Lung (tissue), 12 donors: ENCODE results near the gene PACRGL. TPM values are rescaled to one million over a fixed set of nuclear protein-coding genes. Genes with fewer than 3 reads are reported as not detected.
"Not testable (repeated sequence)": the region's sequence is repeated elsewhere in the genome, so short reads cannot be mapped to it uniquely, and the experiment has no call there.

Source experiments
- ATAC-seq: fragments of 200-7000 bp; cut with Tn5 transposase; one replicate; pipeline ENCODE4 v1.9.1; 2020; ENCODE audit warnings: moderate number of reproducible peaks; ENCODE audit not compliant: insufficient read depth, low FRiP score
- DNase-seq, 3 donors: peaks; one replicate each; pipeline ENCODE4 v3.0.0-alpha.2; 2013 to 2017
- H3K27ac ChIP-seq, 2 donors: one replicate each; pipeline ENCODE4 v1.5.1; 2013; ENCODE audit warnings: mild to moderate bottlenecking in 2 of 2, moderate library complexity in 2 of 2, control low read depth in 1 of 2, inconsistent platforms in 1 of 2, low read depth in 1 of 2, low read length in 1 of 2
- H3K27me3 ChIP-seq, 3 donors: one replicate each; pipeline ENCODE4 v1.5.1; 2013; ENCODE audit warnings: low read length in 2 of 3; ENCODE audit not compliant: control insufficient read depth in 3 of 3, insufficient read depth in 3 of 3
- H3K36me3 ChIP-seq, 4 donors: one replicate each; pipeline ENCODE4 v1.5.1; 2013; ENCODE audit warnings: low read length in 4 of 4, mild to moderate bottlenecking in 1 of 4, moderate library complexity in 1 of 4; ENCODE audit not compliant: control insufficient read depth in 4 of 4, insufficient read depth in 4 of 4
- H3K4me1 ChIP-seq, 5 donors: one replicate each; pipeline ENCODE4 v1.5.1; 2013; ENCODE audit warnings: low read length in 5 of 5, mild to moderate bottlenecking in 2 of 5, moderate library complexity in 1 of 5; ENCODE audit not compliant: control insufficient read depth in 5 of 5, insufficient read depth in 5 of 5
- H3K4me3 ChIP-seq: one replicate; pipeline ENCODE4 v1.5.1; 2013; ENCODE audit warnings: mild to moderate bottlenecking, control low read depth, moderate library complexity
- H3K9ac ChIP-seq, 2 donors: one replicate each; pipeline ENCODE4 v1.5.1; 2013; ENCODE audit warnings: low read length in 2 of 2, control low read depth in 1 of 2; ENCODE audit not compliant: insufficient read depth in 1 of 2
- H3K9me3 ChIP-seq, 4 donors: one replicate each; pipeline ENCODE4 v1.5.1; 2013; ENCODE audit warnings: low read length in 3 of 4, mild to moderate bottlenecking in 1 of 4, moderate library complexity in 1 of 4; ENCODE audit not compliant: control insufficient read depth in 4 of 4, insufficient read depth in 3 of 4
- CTCF ChIP-seq: IDR thresholded peaks from 2 replicates; pipeline ENCODE4 v1.5.1; 2012; ENCODE audit warnings: mild to moderate bottlenecking; ENCODE audit errors: control extremely low read depth, extremely low read depth
- WGBS, 2 donors: extraction: QIAGEN DNeasy Blood & Tissue Kit; methylation state at CpG; one replicate each; pipeline ENCODE4 v1.1.7; 2013; 5-methylcytosine and 5-hydroxymethylcytosine counted together
- polyA plus RNA-seq, 2 donors: library from polyadenylated mRNA; stranded (reverse); fragments of 200-250 nt; gene quantifications; one replicate each; pipeline ENCODE4 v1.2.1, GENCODE V29; 2013
- total RNA-seq, 2 donors: library from RNA; depleted of rRNA in 1 of 2; stranded (reverse); fragments of >200 nt in 1 of 2; gene quantifications; one replicate each; pipeline ENCODE4 v1.2.1, GENCODE V29; 2014 to 2021
- donor health status: control.
- donor health status: control.
- donor health status: Bipolar disorder and iron deficiency.
- donor health status: healthy.
- donor health status: DM: yes; HTN: yes; CAD: no.

Gene PACRGL
- total and polyA plus RNA-seq, 4 donors: 9.1 to 34.6 (median 16.2) TPM

- Histone ChIP-seq H3K36me3 (no peaks in the 10 kb centered on the region), H3K4me1 (no peaks in the 10 kb centered on the region), H3K4me3 (no peak overlapping the region), H3K9ac (no peak overlapping the region), H3K27ac (no peak overlapping the region), H3K27me3 (no peaks in the 10 kb centered on the region), H3K9me3 (peaks cover 0 to 9% (median 1%) of the 10 kb centered on the region in 4 donors)
- 43 to 57% methylated on average over 1 of the region's 1 CpG for WGBS, 2 donors
- TF ChIP-seq CTCF: no peak
- ATAC-seq (no peak), DNase-seq (no peak)
These were observed 78.6 kb downstream of the PACRGL start for GRCh38 chr4:20778896-20779295.

- not testable (repeated sequence) for H3K27me3 ChIP-seq, H3K27ac ChIP-seq, ATAC-seq, H3K4me1 ChIP-seq, H3K9ac ChIP-seq, H3K9me3 ChIP-seq, DNase-seq, H3K4me3 ChIP-seq, H3K36me3 ChIP-seq
- 87 to 91% methylated on average over 1 of the region's 1 CpG for WGBS, 2 donors
These were observed 82.9 kb downstream of the PACRGL start for GRCh38 chr4:20783134-20783533.

- TF ChIP-seq CTCF: no peak
- Histone ChIP-seq H3K27me3 (peaks cover 0 to 2% (median 0%) of the 10 kb centered on the region in 3 donors), H3K9ac (no peak overlapping the region), H3K27ac (no peak overlapping the region), H3K9me3 (no peaks in the 10 kb centered on the region), H3K4me3 (no peak overlapping the region), H3K36me3 (no peaks in the 10 kb centered on the region), H3K4me1 (no peaks in the 10 kb centered on the region)
- WGBS, 2 donors: 82 to 85% methylated on average over 2 of the region's 2 CpGs
- ATAC-seq (no peak), DNase-seq (no peak)
These were observed 87.8 kb downstream of the PACRGL start for GRCh38 chr4:20787940-20788665.
